ENCODE results near the gene SMPD3.

SMPD3 gene

DNA sequence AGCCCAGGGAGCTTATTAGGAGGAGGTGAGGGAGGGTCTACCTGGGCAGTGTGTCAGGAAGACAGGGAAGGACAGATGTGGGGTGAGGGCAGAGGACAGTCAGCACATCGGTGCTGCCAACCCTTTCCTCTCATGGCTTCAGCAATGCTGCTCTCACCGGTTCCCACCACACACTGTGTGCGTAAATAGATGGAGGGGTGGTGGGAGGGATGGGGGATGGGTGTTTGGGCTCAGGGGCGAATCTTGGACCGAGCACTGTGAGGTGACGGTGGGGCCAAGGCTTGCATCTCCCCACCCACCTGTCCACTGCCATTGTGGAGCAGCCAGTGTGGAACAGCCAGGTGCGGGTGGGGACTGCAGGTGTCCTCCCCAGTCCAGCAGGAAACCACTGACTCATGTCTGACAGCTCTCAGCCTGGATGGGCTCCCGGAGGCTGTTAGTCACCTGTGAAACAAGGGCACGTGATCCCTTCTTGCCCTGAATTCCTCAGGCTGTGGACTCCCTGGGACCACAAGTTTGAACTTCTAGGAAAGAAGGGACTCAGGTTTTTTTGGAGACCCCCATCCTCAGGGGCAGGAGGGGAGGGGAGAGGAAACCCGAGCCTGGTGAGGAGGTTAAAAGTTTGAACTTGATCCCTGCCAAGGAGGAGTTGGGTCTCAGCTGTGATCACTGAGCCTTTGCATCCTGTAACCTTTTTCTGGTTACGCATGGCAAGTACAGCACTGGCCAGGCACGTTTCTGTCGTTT, 42.7 kb upstream of the SMPD3 start:
- Histone ChIP-seq H3K27ac (replicated peaks) (no peak overlapping the region), H3K4me3 (replicated peaks; ENCODE audit: insufficient read depth, low read length) (no peak overlapping the region), H3K27me3 (ENCODE audit: insufficient read depth, poor library complexity, severe bottlenecking) (no peaks in the 10 kb centered on the region)
- DNase-seq (ENCODE audit: low read depth in 1 of 2, low spot score in 1 of 2) = no peak
- no peak for TF ChIP-seq POLR2AphosphoS5 (IDR thresholded peaks at IDR 0.05; ENCODE audit: low read depth)
- TF ChIP-seq GABPA (IDR thresholded peaks at IDR 0.05; ENCODE audit: low read depth) = no peak
- no peak for TF ChIP-seq SPI1 (IDR thresholded peaks at IDR 0.05; ENCODE audit: borderline replicate concordance, low read depth)
- TF ChIP-seq, protein P1, sequence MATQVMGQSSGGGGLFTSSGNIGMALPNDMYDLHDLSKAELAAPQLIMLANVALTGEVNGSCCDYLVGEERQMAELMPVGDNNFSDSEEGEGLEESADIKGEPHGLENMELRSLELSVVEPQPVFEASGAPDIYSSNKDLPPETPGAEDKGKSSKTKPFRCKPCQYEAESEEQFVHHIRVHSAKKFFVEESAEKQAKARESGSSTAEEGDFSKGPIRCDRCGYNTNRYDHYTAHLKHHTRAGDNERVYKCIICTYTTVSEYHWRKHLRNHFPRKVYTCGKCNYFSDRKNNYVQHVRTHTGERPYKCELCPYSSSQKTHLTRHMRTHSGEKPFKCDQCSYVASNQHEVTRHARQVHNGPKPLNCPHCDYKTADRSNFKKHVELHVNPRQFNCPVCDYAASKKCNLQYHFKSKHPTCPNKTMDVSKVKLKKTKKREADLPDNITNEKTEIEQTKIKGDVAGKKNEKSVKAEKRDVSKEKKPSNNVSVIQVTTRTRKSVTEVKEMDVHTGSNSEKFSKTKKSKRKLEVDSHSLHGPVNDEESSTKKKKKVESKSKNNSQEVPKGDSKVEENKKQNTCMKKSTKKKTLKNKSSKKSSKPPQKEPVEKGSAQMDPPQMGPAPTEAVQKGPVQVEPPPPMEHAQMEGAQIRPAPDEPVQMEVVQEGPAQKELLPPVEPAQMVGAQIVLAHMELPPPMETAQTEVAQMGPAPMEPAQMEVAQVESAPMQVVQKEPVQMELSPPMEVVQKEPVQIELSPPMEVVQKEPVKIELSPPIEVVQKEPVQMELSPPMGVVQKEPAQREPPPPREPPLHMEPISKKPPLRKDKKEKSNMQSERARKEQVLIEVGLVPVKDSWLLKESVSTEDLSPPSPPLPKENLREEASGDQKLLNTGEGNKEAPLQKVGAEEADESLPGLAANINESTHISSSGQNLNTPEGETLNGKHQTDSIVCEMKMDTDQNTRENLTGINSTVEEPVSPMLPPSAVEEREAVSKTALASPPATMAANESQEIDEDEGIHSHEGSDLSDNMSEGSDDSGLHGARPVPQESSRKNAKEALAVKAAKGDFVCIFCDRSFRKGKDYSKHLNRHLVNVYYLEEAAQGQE (IDR thresholded peaks at IDR 0.05; ENCODE audit: insufficient replicate concordance, low read depth) = no peak
- TF ChIP-seq CTCF (IDR thresholded peaks at IDR 0.05; ENCODE audit: insufficient read depth, low read length) = no peak

GRCh38 chr16:68490358-68490757, 42.0 kb upstream of the SMPD3 start:
- no peak for DNase-seq (ENCODE audit: low read depth in 1 of 2, low spot score in 1 of 2)
- no peak overlapping the region for H3K4me3 ChIP-seq (replicated peaks; ENCODE audit: insufficient read depth, low read length)
- TF ChIP-seq, protein P1 (IDR thresholded peaks at IDR 0.05; ENCODE audit: insufficient replicate concordance, low read depth) = no peak
- TF ChIP-seq GABPA (IDR thresholded peaks at IDR 0.05; ENCODE audit: low read depth) = no peak
- no peak for TF ChIP-seq SPI1 (IDR thresholded peaks at IDR 0.05; ENCODE audit: borderline replicate concordance, low read depth)
- no peak for TF ChIP-seq CTCF (IDR thresholded peaks at IDR 0.05; ENCODE audit: insufficient read depth, low read length)
- no peak for TF ChIP-seq POLR2AphosphoS5 (IDR thresholded peaks at IDR 0.05; ENCODE audit: low read depth)
- H3K27me3 ChIP-seq (ENCODE audit: insufficient read depth, poor library complexity, severe bottlenecking) = no peaks in the 10 kb centered on the region
- H3K27ac ChIP-seq (replicated peaks) = no peak overlapping the region

- no peak overlapping the region for H3K27ac ChIP-seq (replicated peaks)
- H3K27me3 ChIP-seq (ENCODE audit: insufficient read depth, poor library complexity, severe bottlenecking) = no peaks in the 10 kb centered on the region
- no peak for TF ChIP-seq POLR2AphosphoS5 (IDR thresholded peaks at IDR 0.05; ENCODE audit: low read depth)
- TF ChIP-seq, protein P1 (IDR thresholded peaks at IDR 0.05; ENCODE audit: insufficient replicate concordance, low read depth) = no peak
- TF ChIP-seq GABPA (IDR thresholded peaks at IDR 0.05; ENCODE audit: low read depth) = no peak
- no peak for TF ChIP-seq CTCF (IDR thresholded peaks at IDR 0.05; ENCODE audit: insufficient read depth, low read length)
- no peak for TF ChIP-seq SPI1 (IDR thresholded peaks at IDR 0.05; ENCODE audit: borderline replicate concordance, low read depth)
- H3K4me3 ChIP-seq (replicated peaks; ENCODE audit: insufficient read depth, low read length) = no peak overlapping the region
- no peak for DNase-seq (ENCODE audit: low read depth in 1 of 2, low spot score in 1 of 2)
Measured at GRCh38 chr16:68488554-68488953, 40.2 kb upstream of the SMPD3 start.

All from HL-60 (cell line).